NB4 (cell line): ENCODE measurements around the gene GARIN5B.

Experiments
- DNase-seq: peaks from one replicate; pipeline ENCODE4 v3.0.0; 2010; ENCODE audit warnings: low read depth
- H3K4me3 ChIP-seq: one replicate; pipeline ENCODE4 v1.5.1; 2011; ENCODE audit warnings: mild to moderate bottlenecking, low read depth, low read length, moderate library complexity
- MYC ChIP-seq: IDR thresholded peaks from 2 replicates; pipeline ENCODE4 v1.6.1; 2011; ENCODE audit warnings: low read depth, low read length
- POLR2A ChIP-seq: IDR thresholded peaks from 2 replicates; pipeline ENCODE4 v1.6.1; 2011; ENCODE audit warnings: mild to moderate bottlenecking; ENCODE audit not compliant: insufficient read length; ENCODE audit errors: extremely low read depth
- TF ChIP-seq, protein P1 (sequence below): IDR thresholded peaks from one replicate; pipeline ENCODE4 v1.5.1; 2012; ENCODE audit warnings: low read depth, low read length
- TF ChIP-seq, protein P2 (sequence below): IDR thresholded peaks from 2 replicates; pipeline ENCODE4 v1.6.1; 2011; ENCODE audit warnings: low read depth, low read length

The GARIN5B gene

DNA sequence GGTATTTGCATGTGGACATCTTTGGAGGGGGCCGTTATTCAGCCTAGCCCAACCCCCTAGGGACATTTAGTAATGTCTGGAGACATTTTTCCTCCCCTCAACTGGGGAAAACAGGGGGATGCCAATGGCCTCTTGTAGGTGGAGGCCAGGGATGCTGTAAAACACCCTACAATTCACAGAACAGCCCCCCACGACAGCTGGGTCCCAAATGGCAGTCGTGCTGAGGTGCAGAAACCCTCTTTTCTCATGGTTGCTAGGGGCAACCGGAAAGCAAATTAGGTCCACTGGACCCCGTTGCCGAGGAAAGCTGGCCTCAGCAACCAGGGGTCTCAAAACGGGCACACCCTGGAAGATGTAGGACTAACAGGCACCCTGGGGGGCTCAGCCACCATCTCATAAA is 52.6 kb downstream of the GARIN5B start:
- H3K4me3 ChIP-seq, result no peak overlapping the region
- TF ChIP-seq, protein P1, sequence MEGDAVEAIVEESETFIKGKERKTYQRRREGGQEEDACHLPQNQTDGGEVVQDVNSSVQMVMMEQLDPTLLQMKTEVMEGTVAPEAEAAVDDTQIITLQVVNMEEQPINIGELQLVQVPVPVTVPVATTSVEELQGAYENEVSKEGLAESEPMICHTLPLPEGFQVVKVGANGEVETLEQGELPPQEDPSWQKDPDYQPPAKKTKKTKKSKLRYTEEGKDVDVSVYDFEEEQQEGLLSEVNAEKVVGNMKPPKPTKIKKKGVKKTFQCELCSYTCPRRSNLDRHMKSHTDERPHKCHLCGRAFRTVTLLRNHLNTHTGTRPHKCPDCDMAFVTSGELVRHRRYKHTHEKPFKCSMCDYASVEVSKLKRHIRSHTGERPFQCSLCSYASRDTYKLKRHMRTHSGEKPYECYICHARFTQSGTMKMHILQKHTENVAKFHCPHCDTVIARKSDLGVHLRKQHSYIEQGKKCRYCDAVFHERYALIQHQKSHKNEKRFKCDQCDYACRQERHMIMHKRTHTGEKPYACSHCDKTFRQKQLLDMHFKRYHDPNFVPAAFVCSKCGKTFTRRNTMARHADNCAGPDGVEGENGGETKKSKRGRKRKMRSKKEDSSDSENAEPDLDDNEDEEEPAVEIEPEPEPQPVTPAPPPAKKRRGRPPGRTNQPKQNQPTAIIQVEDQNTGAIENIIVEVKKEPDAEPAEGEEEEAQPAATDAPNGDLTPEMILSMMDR, result no peak
- TF ChIP-seq, protein P2, sequence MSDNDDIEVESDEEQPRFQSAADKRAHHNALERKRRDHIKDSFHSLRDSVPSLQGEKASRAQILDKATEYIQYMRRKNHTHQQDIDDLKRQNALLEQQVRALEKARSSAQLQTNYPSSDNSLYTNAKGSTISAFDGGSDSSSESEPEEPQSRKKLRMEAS, result no peak
- no peak for DNase-seq

DNA sequence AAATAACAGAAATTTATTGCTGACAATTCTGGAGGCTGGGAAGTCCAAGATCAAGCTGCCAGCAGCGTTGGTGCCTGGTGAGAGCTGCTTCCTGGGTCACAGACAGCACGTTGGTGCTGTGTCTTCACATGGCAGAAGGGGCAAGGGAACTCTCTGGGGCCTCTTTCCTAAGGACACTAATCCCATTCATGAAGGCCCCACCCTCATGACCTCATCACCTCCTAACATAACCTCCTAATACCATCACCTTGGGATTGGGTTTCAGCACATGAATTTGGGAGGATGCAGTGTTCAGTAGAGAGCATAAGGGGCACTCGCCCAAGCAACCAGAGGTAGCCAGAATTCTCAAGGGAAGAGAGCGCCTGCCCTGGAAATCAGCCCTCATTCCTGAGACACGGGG is 53.6 kb downstream of the GARIN5B start:
- no peak overlapping the region for H3K4me3 ChIP-seq
- DNase-seq, result no peak
- TF ChIP-seq MYC (no peak), POLR2A (no peak)
- TF ChIP-seq, protein P1, result no peak
- TF ChIP-seq, protein P2, result no peak

DNA sequence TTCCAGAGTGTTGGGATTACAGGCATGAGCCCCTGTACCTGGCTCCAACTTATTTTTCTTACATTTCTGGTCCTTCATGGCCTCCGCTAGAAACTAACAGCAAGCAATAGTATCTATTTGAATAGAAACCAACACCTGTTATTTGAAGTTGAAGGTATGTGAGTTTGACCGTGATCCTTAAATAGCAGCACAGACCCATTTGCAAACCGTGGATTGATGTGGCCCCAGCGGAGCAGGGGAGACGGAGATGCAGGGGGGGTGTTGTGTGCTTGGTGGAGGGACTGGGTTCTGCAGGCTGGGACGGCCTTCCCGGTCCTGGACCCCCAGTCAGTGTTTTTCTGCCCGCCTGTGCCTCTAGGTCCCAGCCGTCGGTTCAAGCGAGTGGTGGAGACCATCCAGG is 54.8 kb downstream of the GARIN5B start:
- no peak overlapping the region for H3K4me3 ChIP-seq
- no peak for DNase-seq
- no peak for TF ChIP-seq POLR2A
- TF ChIP-seq, protein P1, result no peak
- TF ChIP-seq, protein P2, result no peak
- TF ChIP-seq MYC, result no peak

DNA sequence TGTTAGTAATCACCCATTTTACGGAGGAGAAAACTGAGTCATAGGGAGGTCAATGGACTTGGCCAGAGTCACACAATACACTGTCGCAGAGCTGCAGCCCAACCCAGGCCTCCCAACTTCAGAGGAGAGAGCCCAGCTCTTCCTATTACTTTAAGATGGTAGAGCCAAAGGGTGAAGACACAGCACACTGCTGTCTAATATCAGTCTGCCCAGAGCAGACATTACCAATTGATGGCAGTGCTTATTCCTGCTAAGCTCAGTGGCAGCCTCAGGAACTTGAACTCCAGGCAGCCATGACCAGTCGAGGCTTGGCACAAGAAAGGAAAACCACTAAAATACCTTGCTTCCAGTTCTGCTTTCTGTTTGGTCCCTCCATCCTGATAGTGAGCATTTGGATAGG is 56.3 kb downstream of the GARIN5B start:
- DNase-seq, result no peak
- no peak overlapping the region for H3K4me3 ChIP-seq
- TF ChIP-seq POLR2A (no peak), MYC (no peak)
- TF ChIP-seq, protein P2, result no peak
- TF ChIP-seq, protein P1, result no peak

DNA sequence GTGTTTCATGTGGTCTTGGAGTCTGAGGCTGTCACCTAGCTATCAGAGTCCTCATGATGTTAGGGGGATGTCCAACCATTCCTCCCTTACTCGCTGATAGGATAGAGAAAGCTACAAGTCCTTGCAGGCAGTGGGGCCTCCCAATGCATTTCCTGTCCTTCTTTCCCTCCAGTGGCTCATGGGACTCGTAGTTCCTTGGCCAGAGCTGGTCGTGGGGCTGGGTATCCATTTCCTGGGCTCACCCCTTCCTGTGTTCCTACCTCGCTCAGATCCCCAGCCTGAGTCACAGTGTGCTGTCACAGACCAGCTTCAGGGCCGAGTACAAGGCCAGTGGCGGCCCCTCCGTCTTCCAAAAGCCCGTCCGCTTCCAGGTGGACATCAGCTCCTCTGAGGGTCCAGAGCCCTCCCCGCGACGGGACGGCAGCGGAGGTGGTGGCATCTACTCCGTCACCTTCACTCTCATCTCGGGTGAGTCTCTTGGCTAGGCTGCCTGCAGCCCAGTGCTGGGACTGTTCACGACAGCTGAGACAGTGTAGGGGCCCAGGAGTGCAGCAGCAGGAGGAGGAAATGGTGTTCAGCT is 57.0 kb downstream of the GARIN5B start:
- H3K4me3 ChIP-seq, result no peak overlapping the region
- TF ChIP-seq MYC (no peak), POLR2A (no peak)
- TF ChIP-seq, protein P2, result no peak
- DNase-seq, result peak; percentile 47

DNA sequence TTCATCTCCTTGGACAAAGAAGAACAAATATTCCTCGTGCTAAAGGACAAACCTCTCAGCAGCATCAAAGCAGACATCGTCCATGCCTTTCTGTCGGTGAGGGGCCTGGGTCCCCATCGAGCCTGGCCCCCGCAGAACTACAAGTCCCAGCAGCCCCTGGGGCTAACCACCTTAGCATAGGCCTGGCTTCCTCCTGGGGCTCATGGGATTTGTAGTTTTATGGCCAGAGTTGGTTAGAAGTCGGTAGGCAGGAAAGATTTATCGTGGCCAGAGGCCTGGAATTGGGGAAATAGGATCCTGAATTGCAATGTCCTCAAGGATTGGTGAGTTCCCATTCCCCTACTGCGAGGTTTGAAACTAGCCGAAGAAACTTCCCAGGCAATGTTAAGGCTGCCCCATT is 57.6 kb downstream of the GARIN5B start:
- peak; percentile 32; the same call in 1 of the 2 replicates for TF ChIP-seq MYC
- no peak for TF ChIP-seq POLR2A
- TF ChIP-seq, protein P2, result no peak
- H3K4me3 ChIP-seq, result no peak overlapping the region
- peak; percentile 57 for DNase-seq

DNA sequence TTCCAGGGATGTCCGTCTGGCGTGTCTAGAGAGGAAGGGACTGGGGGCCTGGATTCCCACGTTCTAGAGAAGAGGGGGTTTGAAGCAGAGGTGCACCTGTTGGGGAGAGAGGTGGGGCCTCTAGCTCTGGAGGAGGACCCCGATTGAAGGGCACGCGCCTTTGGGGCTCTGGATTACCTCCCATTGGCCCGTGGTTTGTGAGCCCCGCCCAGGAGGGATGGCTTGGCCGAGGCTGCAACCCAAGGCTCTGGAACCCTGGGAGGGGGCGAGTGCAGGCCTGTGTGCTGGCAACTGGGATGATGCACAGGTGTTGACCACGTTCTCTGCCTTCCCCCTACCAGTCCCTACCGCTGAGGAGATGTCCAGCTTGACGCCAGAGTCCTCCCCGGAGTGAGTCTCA is 58.1 kb downstream of the GARIN5B start:
- H3K4me3 ChIP-seq, result no peak overlapping the region
- DNase-seq, result no peak
- TF ChIP-seq POLR2A (no peak), MYC (no peak)
- TF ChIP-seq, protein P2, result no peak
- TF ChIP-seq, protein P1, result no peak
